SIG-M5 treated with dmso at 0.1 percent for 504 hours (cell line): Measurements from ENCODE around the gene ANKRD65.
"Not testable (repeated sequence)": the region's sequence is repeated elsewhere in the genome, so short reads cannot be mapped to it uniquely, and the experiment has no call there.

Experiments
- DNase-seq: peaks from one replicate; lab custom pipeline; 2025; ENCODE audit not compliant: unreplicated experiment; lab: John Stamatoyannopoulos, UW

The ANKRD65 gene

GRCh38 chr1:1371746-1372711 is 49.0 kb downstream of the ANKRD65 start:
- peak; percentile 33 for DNase-seq

- DNase-seq, result peak; percentile 80
Observed at GRCh38 chr1:1371364-1371745, 49.7 kb downstream of the ANKRD65 start.

- DNase-seq, result no peak
Observed at GRCh38 chr1:1370771-1371300, 50.2 kb downstream of the ANKRD65 start.

DNA sequence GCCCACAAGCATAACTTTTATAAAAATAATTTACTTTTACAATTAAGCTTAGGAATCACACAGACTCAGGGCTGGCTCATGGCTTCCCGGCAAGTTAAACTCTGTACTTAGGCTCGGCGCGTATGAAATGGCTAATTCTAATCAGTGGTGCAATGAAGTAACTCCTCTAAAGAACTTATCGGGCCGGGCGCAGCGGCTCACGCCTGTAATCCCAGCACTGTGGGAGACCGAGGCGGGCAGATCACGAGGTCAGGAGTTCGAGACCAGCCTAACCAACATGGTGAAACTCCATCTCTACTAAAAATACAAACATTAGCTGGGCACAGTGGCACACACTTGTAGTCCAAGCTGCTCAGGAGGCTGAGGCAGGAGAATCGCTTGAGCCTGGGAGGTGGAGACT is 51.0 kb downstream of the ANKRD65 start:
- not testable (repeated sequence) for DNase-seq
